Middle frontal gyrus (tissue), 1 donor: ENCODE results near the gene PLAAT4.
"Not testable (repeated sequence)": the region's sequence is repeated elsewhere in the genome, so short reads cannot be mapped to it uniquely, and the experiment has no call there.

ENCODE experiments used
- DNase-seq: peaks from one replicate; pipeline ENCODE4 v3.0.0-alpha.2; 2015; ENCODE audit warnings: low spot score; ENCODE audit errors: extremely low spot score

Gene PLAAT4

DNA sequence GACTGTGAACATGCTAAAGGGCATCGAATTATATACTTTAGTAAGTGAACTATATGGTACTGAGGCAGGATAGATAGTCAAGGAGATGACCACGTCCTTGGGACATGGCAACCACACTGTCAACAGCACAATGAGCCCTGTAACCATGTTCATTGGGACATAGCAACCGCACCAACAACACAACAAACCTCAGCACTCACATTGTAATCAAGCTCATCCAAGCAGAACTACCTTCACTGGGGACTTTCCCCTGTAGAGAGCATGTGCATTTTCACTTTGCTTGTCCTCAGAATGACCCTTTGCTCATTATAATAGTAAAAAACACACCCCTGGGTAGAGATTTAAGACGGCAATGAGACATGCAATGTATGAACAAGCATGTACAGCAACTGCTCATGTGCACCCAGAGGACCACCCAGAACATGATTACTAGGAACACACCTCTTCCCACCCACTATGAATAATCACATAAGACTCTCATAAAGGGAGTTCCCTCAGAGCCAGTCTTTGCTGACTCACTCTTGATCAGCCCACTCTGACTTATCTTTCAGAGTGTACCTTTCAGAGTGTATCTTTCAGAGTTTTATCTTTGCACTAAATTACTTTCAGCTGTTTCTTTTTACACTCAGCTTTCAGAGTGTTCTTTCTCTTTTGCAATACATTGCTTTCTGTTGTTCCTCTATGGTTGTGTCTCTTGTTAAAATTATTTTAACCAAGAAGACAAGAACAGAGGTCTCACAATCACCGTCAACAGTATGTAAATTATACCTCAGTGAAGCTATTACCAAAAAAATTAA, 30.6 kb downstream of the PLAAT4 start:
- no peak for DNase-seq

DNA sequence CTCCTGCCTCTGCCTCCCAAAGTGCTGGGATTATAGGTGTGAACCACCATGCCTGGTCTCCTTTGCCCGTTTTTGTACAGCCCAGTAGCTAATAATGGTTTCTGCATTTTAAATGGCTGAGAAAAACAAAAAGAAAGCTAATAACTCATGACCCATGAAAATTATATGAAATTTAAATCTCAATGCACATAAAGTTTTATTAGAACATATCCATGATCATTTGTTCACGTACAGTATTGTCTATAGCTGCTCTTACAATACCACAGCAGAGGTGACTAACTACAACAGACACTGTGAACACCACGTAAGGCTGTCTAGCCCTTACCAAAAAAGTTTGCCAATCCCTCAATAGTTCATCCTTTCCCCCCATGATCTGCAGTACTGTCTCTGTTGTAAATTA, 33.0 kb downstream of the PLAAT4 start:
- DNase-seq = no peak

DNA sequence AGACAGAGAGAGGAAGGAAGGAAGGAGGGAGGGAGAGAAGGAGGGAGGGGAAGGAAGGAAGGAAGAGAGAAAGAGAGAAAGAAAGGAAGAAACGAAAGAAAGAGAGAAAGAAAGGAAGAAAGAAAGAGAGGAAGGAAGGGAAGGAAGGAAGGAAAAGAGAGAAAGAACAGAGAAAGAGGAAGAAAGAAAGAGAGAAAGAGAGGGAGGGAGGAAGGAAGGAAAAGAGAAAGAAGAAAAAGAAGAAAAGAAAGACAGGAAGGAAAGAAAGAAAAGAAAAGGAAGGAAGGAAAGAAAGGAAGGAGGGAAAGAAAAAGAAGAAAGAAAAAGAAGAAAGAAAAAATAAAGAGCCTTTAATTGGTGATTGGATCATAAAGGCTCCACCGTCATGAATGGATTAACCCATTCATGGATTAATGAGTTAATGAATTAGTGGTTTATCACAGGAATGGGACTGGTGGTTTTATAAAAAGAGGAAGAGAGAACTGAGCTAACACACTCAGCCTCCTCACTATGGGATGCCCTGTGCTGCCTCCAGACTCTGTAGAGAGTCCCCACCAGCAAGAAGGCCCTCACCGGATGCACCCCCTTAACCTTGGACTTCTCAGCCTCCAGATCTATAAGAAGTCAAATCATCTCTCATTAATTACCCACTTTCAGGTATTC, 35.5 kb downstream of the PLAAT4 start:
- DNase-seq = no peak

DNA sequence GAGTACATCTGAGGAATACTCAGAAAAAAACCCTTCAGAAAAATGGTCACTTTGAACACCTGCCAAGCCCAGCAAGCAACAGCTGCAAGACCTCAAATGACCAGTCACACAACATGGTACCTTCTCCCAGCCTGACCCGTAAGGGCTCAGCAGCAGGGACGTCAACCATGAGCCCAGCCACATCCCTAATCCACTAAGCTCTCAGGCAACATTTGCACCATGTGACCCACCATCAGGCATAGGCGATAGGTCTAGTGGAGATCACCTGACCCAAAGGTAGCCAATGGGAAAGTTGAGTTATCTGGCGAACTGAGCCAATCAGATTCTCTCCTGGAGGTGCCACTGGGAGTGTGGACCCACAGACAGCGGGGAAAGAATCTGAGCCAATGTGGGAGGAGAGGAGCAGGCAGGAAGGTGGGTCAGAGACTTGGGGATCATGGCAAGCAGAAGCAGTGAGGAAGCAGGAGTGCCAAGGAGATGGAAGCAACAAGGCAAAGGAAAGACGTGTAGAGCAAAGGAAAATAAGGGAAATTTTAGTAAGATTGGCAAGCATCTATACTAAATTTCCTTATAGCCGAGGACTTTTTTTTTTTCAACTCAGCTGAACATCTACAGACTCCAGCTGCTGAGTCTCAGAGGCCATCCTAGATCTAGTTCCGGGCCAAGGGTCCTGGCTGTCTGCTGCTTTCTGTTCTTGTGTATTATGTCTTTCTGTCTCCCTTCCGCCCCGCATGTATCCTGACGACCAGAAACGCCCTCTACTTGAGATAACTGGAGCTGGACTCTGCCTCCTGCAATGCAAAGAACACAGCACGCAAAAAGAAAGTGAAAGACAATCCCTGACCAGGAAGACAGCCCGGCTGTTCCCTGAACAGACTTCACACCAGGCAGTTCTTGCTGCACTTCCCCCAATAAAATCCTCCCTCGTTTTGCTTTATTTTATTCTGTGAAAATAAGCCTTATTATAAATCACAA, 37.6 kb downstream of the PLAAT4 start:
- DNase-seq = no peak

DNA sequence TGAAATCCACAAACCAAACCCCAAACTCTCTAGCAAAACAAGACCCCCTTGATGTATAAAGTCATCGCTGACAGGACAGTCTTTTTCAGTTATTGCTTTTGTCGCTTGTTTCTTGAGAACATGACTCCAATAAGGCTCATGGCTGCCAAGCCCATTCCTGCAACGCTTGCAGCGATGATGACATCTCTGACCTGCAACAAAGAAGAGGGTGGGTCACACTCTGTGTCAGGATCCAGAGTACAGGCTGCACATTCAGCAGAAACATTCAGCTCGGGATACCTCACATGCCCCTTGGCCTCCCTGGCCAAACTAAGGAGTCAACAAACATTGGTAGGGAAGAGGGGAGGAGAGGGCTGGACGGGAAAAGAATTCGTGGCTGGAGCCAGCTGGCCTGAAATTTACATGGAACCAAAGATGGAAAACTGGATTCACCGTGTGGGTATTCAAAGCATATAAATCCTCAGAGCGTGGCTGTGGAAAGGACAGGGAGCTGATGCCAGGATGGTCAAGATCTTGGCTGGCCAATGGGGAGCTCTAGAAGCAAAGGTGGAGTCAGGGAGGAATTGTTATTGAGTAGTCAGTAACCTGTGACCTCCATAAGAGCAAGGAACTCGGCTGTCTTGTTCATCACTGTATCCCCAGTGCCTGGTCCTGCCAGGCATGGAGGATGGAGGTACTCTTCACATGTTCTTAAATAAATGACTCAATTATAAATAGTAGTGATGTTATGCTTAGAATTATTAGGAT, 38.4 kb downstream of the PLAAT4 start:
- DNase-seq = no peak

DNA sequence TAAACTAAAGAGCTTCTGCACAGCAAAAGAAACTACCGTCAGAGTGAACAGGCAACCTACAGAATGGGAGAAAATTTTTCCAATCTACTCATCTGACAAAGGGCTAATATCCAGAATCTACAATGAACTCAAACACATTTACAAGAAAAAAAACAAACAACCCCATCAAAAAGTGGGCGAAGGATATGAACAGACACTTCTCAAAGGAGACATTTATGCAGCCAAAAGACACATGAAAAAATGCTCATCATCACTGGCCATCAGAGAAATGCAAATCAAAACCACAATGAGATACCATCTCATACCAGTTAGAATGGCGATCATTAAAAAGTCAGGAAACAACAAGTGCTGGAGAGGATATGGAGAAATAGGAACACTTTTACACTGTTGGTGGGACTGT, 42.3 kb downstream of the PLAAT4 start:
- not testable (repeated sequence) for DNase-seq

DNA sequence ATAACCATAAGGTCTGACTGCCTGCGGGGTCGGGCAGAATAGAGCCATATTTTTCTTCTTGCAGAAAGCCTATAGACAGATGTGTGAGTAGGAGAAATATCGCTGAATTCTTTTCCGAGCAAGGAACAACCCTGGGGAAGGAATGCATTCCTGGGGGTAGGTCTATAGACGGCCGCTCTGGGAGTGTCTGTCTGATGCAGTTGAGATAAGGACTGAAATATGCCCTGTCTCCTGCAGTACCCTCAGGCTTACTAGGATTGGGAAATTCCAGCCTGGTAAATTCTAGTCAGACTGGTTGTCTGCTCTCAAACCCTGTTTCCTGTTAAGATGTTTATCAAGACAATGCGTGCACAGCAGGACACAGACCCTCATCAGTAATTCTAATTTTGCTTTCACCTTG, 44.6 kb downstream of the PLAAT4 start:
- not testable (repeated sequence) for DNase-seq

DNA sequence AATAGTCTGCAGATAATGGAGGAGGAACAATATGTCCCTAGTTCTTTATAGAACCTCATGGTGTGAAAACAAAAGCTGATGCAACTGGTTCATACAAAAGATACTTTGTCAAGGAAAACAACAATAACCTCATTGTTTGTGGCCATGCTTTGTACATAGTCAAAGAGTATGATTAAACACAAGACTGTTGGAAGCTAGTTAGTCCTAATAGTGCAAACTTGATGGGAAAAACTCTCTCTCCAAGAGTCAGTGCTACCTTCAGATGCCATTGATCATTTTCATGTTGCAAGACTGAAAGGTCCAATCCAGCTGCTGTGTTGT, 46.7 kb downstream of the PLAAT4 start:
- no peak for DNase-seq

DNA sequence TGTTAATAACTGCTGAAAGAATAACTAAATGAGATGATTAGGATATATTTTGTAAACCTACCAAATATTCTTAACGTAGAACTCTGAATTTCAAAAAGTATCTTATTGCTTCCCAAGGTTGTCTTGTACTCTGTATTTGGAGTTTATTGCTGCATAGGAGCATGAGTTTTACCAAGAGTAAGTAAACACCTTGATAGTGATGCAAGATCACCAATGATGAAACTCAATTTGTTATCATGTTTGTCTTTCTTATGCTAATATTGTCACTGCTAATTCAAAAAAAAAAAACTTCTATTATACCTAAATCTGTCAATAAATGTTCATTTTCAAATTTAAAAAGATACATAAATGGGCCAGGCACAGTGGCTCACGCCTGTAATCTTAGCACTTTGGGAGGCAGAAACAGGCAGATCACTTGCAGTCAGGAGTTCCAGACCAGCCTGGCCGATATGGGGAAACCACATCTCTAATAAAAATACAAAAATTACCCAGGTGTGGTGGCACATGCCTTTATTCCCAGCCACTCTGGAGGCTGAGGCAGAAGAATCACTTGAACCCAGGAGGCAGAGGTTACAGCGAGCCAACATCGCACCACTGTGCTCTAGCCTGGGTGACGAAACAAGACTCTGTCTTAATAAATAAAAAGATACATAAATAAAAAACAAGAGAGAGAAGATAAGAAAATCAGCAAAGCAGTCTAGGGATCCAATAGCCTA, 50.0 kb downstream of the PLAAT4 start:
- DNase-seq = no peak

DNA sequence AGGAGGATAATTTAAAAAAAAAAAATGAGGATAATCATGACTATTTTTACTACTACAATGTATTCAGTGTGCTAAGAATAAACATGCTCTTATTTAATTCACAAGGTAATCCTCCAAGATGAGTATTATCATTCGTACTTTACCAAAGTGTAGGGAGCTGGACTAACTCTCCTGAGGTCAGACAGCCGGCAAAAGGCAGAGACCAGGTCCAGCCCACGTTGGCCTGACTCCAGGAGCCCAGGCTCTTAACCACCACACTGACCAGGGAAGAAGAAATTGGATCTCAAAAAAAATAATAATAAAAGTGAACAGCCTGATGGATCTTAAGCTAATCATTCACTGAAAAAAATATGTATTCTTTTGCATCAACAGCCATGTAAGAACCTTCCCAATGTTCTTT, 52.4 kb downstream of the PLAAT4 start:
- DNase-seq = no peak

DNA sequence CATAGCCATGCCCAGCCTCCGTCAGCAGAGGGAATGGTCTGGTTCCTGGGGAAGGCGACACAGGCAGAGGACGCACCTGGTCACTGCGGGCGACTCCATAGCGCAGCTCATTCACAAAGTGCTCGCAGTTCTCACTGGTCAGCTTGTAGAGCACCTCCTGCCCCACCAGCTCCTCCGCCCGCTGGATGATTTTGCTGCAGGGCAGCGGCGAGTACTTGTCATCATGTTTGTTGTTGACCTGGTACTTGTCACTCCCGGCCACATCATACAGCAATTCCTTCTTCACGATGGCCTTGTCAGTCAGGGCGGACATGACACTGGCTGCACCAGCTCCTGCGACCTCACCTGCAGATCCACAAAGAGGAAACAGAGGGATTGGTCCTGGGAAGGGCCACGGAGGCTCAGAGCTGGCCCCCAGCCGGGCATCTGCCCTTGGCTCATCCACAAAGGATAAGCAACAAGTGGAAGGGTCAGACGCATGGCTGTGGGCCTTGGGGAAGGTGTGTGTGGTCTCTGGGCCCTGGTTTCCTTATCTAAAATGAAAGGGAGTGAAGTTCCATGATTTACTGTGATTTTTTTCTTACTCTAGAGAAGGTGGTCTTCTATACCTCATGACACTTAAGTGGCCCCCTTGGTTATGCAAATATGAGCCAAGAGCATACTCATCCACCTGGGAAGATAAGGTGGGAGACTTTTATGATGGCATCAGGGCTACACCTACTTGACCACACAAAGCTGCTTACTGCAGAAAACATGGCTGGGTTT, 53.6 kb downstream of the PLAAT4 start:
- no peak for DNase-seq

DNA sequence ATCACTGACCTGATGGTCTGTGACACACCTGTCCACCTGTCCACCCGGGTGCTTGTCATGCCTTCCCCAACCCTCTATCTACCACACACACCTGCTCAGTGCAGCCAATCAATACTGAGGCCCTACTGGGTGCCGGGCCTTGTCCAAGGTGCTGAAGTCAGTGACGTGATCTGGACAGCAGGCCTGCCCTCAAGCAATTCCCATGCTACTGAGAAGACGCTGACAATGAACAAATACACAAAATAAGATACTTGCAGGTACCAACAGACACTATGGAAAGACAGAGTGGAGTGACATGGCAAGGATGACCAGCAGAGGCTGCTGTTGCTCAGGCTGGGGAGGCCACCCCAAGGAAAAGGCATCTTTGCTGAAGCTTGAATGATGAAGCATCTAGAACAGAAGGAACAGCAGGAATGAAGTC, 56.4 kb downstream of the PLAAT4 start:
- no peak for DNase-seq

DNA sequence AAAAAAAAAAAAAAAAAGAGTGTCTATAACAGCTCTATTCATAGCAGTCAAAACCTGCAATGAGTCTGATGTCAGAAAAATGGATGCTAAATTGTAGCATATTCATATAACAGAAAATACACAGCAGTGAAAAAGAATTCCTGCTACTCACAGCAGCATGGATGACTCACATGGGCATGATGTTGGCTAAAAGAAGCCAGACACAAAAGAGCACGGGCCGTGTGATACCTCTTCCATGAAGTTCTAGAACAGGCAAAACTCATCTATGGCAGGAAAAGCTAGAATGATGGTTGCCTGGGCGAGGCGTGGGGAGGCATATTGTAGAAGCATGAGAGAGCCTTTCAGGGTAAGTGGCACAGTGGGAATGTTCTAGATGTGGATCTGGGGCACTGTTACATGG, 58.7 kb downstream of the PLAAT4 start:
- no peak for DNase-seq
